AG10803 (cell line): ENCODE measurements around the gene CAPZA2.
"Not testable (repeated sequence)": the region's sequence is repeated elsewhere in the genome, so short reads cannot be mapped to it uniquely, and the experiment has no call there.

Experiments
- DNase-seq: peaks from one replicate; pipeline ENCODE4 v3.0.0; 2010; ENCODE audit warnings: low read depth
- H3K4me3 ChIP-seq: 2 replicates; pipeline ENCODE4 v1.5.1; 2011; ENCODE audit warnings: mild to moderate bottlenecking, low read length, control low read depth
- TF ChIP-seq, protein P1 (sequence below): conservative IDR thresholded peaks from 2 replicates; pipeline ENCODE4 v1.5.1; 2011; ENCODE audit warnings: mild to moderate bottlenecking, low read length, control low read depth, inconsistent platforms

Gene CAPZA2

GRCh38 chr7:116963234-116963633 lies 100.8 kb downstream of the CAPZA2 start:
- no peak for DNase-seq
- TF ChIP-seq, protein P1, sequence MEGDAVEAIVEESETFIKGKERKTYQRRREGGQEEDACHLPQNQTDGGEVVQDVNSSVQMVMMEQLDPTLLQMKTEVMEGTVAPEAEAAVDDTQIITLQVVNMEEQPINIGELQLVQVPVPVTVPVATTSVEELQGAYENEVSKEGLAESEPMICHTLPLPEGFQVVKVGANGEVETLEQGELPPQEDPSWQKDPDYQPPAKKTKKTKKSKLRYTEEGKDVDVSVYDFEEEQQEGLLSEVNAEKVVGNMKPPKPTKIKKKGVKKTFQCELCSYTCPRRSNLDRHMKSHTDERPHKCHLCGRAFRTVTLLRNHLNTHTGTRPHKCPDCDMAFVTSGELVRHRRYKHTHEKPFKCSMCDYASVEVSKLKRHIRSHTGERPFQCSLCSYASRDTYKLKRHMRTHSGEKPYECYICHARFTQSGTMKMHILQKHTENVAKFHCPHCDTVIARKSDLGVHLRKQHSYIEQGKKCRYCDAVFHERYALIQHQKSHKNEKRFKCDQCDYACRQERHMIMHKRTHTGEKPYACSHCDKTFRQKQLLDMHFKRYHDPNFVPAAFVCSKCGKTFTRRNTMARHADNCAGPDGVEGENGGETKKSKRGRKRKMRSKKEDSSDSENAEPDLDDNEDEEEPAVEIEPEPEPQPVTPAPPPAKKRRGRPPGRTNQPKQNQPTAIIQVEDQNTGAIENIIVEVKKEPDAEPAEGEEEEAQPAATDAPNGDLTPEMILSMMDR = no peak
- H3K4me3 ChIP-seq = no peak overlapping the region

GRCh38 chr7:116966601-116967000 lies 104.2 kb downstream of the CAPZA2 start:
- DNase-seq = peak; percentile 75
- no peak overlapping the region for H3K4me3 ChIP-seq
- TF ChIP-seq, protein P1 = no peak

- TF ChIP-seq, protein P1 = no peak
- no peak overlapping the region for H3K4me3 ChIP-seq
- no peak for DNase-seq
These were observed 105.0 kb downstream of the CAPZA2 start for GRCh38 chr7:116967254-116967922.

DNA sequence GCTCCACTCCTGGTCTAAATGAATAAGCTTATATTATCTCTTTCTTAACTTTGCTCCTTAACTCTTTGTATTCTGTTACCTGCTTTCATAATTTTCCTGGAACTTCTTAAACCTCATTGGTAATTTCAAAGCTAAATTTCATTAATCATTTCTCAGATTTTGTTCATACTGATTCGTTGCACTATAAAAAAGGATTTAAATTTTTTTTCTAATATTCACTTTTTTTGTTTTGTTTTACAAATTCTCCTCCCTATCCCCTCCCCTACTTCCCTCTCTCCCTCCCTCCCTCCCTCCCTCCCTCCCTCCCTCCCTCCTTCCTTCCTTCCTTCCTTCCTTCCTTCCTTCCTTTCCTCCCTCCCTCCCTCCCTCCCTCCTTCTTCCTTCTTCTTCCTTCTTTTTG lies 105.6 kb downstream of the CAPZA2 start:
- no peak overlapping the region for H3K4me3 ChIP-seq
- TF ChIP-seq, protein P1 = no peak
- DNase-seq = no peak

DNA sequence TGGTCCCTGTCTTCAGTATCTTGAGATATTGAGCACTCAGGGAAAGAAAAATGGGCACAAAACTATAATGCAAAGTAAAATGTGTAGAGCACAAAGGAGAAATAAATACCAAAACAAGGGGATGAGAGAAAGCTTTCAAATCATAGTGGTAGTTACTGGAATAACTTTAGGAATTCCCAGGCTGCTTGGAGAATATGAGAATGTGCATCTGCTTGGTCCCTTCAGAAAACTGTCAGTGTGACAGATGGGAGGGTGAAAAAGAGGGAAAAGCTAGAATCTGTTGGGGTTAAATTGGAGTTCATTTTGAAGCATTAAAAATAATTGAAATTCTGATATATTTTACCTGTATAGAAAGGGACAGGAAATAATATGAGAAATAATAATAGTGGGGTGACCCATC lies 106.2 kb downstream of the CAPZA2 start:
- no peak for DNase-seq
- TF ChIP-seq, protein P1 = no peak
- H3K4me3 ChIP-seq = no peak overlapping the region

DNA sequence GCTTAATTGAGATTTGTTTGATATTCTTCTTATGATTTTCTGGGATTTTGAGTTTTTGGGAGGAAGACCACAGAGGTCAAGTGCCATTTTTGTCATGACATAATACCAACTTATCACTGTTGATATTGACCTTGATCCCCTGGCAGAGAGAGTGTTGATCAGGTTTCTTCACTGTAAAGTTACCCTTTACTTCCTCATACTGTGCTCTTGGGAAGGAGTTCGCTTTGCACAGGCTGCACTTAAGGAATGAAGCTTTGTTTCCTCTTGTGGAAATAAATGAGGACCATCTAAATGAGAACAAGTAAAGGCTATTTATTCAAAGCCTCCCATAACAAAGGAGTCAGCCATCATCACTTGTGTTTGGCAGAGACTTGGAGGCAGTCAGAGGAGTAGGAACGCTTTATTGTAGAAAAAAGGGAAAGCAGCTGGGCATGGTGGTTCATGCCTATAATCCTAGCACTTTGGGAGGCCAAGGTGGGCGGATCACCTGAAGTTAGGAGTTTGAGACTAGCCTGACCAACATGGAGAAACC lies 107.0 kb downstream of the CAPZA2 start:
- H3K4me3 ChIP-seq = no peak overlapping the region
- TF ChIP-seq, protein P1 = no peak
- DNase-seq = no peak

- TF ChIP-seq, protein P1 = no peak
- DNase-seq = no peak
- H3K4me3 ChIP-seq = no peak overlapping the region
These were observed 108.0 kb downstream of the CAPZA2 start for GRCh38 chr7:116970238-116970910.

- not testable (repeated sequence) for H3K4me3 ChIP-seq
These were observed 108.8 kb downstream of the CAPZA2 start for GRCh38 chr7:116971153-116971552.

More at GRCh38 chr7:116971153-116971552, 108.8 kb downstream of the CAPZA2 start:
- DNase-seq = not testable (repeated sequence)
